ENCODE results near the gene C8A. TPM values are rescaled to one million over a fixed set of nuclear protein-coding genes. Genes with fewer than 3 reads are reported as not detected.

C8A gene
- total RNA-seq, 1 donor = not detected

DNA sequence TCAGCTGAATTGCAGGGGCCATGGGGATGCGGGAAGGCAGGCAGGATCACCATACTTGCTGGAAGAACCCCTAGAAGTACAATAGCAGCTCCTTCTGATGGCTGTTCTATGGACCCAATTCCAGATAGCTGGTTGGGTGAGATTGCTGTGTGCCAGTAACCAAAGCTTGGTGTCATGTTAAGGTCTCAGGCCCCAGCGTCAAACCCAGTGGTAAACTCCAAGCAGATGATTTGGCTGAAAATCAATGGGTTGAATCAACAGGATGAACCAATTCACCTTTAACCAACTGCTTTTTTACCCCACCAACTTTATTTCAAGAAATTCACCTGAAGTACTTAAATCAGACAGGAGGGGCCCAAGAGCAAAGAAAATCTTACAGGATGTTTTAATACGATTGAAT lies 73.4 kb downstream of the C8A start:
- Histone ChIP-seq H3K27me3 (ENCODE audit: insufficient read depth, low read length) (no peaks in the 10 kb centered on the region), H3K36me3 (ENCODE audit: insufficient read depth, low read length) (no peaks in the 10 kb centered on the region), H3K4me1 (ENCODE audit: insufficient read depth, low read length) (no peaks in the 10 kb centered on the region), H3K4me2 (ENCODE audit: insufficient read depth, low read length) (no peak overlapping the region), H3K9me3 (ENCODE audit: low read depth, low read length) (no peaks in the 10 kb centered on the region), H3K4me3 (ENCODE audit: insufficient read depth, low read length) (no peak overlapping the region), H2AFZ (ENCODE audit: low read length) (no peak overlapping the region), H3K27ac (ENCODE audit: low read depth, low read length) (no peak overlapping the region), H3K79me2 (ENCODE audit: insufficient read depth, low read length) (no peaks in the 10 kb centered on the region), H4K20me1 (ENCODE audit: insufficient read depth, low read length) (no peaks in the 10 kb centered on the region)
- DNase-seq (ENCODE audit: insufficient read length, low spot score, missing footprints) = no peak
- no peak for TF ChIP-seq CTCF (IDR thresholded peaks at IDR 0.05; ENCODE audit: extremely low read depth, low read depth, low read length)

GRCh38 chr1:56929492-56929891 lies 74.9 kb downstream of the C8A start:
- H3K79me2 ChIP-seq (ENCODE audit: insufficient read depth, low read length) = no peaks in the 10 kb centered on the region
- no peaks in the 10 kb centered on the region for H3K9me3 ChIP-seq (ENCODE audit: low read depth, low read length)
- H3K36me3 ChIP-seq (ENCODE audit: insufficient read depth, low read length) = no peaks in the 10 kb centered on the region
- H3K27ac ChIP-seq (ENCODE audit: low read depth, low read length) = no peak overlapping the region
- TF ChIP-seq CTCF (IDR thresholded peaks at IDR 0.05; ENCODE audit: extremely low read depth, low read depth, low read length) = no peak
- H3K4me2 ChIP-seq (ENCODE audit: insufficient read depth, low read length) = no peak overlapping the region
- H3K4me1 ChIP-seq (ENCODE audit: insufficient read depth, low read length) = peaks cover 5% of the 10 kb centered on the region
- no peak overlapping the region for H2AFZ ChIP-seq (ENCODE audit: low read length)
- H3K4me3 ChIP-seq (ENCODE audit: insufficient read depth, low read length) = no peak overlapping the region
- H3K27me3 ChIP-seq (ENCODE audit: insufficient read depth, low read length) = no peaks in the 10 kb centered on the region
- no peaks in the 10 kb centered on the region for H4K20me1 ChIP-seq (ENCODE audit: insufficient read depth, low read length)
- DNase-seq (ENCODE audit: insufficient read length, low spot score, missing footprints) = no peak

GRCh38 chr1:56931211-56931610 lies 76.6 kb downstream of the C8A start:
- no peak overlapping the region for H3K27ac ChIP-seq (ENCODE audit: low read depth, low read length)

DNA sequence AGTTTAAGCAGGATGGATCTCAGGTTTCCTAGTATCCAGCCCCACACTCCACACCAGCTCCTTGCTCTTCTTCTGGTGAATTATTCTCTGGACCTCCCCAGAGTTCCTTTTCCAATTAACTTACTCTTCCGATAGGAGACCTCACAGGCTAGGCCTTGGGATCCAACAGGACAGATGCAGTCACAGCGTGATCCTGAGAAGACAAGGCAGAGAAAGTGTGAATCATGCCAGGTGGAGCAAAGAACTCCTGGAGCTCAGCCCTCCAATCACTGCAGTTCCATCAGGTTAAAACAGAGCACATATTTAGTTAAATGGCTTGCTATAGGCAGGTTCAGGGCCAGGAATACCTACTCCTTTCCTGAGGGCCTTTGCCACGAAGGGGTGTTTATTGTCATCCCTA lies 77.1 kb downstream of the C8A start:
- no peaks in the 10 kb centered on the region for H3K36me3 ChIP-seq (ENCODE audit: insufficient read depth, low read length)
- H3K9me3 ChIP-seq (ENCODE audit: low read depth, low read length) = no peaks in the 10 kb centered on the region
- no peak overlapping the region for H3K4me2 ChIP-seq (ENCODE audit: insufficient read depth, low read length)
- peaks cover 12% of the 10 kb centered on the region for H3K4me1 ChIP-seq (ENCODE audit: insufficient read depth, low read length)
- TF ChIP-seq CTCF (IDR thresholded peaks at IDR 0.05; ENCODE audit: extremely low read depth, low read depth, low read length) = no peak
- no peaks in the 10 kb centered on the region for H3K27me3 ChIP-seq (ENCODE audit: insufficient read depth, low read length)
- DNase-seq (ENCODE audit: insufficient read length, low spot score, missing footprints) = no peak
- no peaks in the 10 kb centered on the region for H3K79me2 ChIP-seq (ENCODE audit: insufficient read depth, low read length)
- H2AFZ ChIP-seq (ENCODE audit: low read length) = no peak overlapping the region
- no peak overlapping the region for H3K27ac ChIP-seq (ENCODE audit: low read depth, low read length)
- no peaks in the 10 kb centered on the region for H4K20me1 ChIP-seq (ENCODE audit: insufficient read depth, low read length)
- H3K4me3 ChIP-seq (ENCODE audit: insufficient read depth, low read length) = no peak overlapping the region

More at GRCh38 chr1:56931211-56931610, 76.6 kb downstream of the C8A start:
- Histone ChIP-seq H2AFZ (ENCODE audit: low read length) (no peak overlapping the region), H3K27me3 (ENCODE audit: insufficient read depth, low read length) (no peaks in the 10 kb centered on the region), H3K4me1 (ENCODE audit: insufficient read depth, low read length) (peaks cover 12% of the 10 kb centered on the region), H3K79me2 (ENCODE audit: insufficient read depth, low read length) (no peaks in the 10 kb centered on the region), H3K9me3 (ENCODE audit: low read depth, low read length) (no peaks in the 10 kb centered on the region), H3K4me2 (ENCODE audit: insufficient read depth, low read length) (no peak overlapping the region), H3K4me3 (ENCODE audit: insufficient read depth, low read length) (no peak overlapping the region), H4K20me1 (ENCODE audit: insufficient read depth, low read length) (no peaks in the 10 kb centered on the region), H3K36me3 (ENCODE audit: insufficient read depth, low read length) (no peaks in the 10 kb centered on the region)
- TF ChIP-seq CTCF (IDR thresholded peaks at IDR 0.05; ENCODE audit: extremely low read depth, low read depth, low read length) = no peak
- no peak for DNase-seq (ENCODE audit: insufficient read length, low spot score, missing footprints)
